ENCODE results near the gene NAT8L. TPM values are rescaled to one million over a fixed set of nuclear protein-coding genes. Genes with fewer than 3 reads are reported as not detected.

NAT8L gene
- total RNA-seq, 2 experiments from 2014 or later = not detected

DNA sequence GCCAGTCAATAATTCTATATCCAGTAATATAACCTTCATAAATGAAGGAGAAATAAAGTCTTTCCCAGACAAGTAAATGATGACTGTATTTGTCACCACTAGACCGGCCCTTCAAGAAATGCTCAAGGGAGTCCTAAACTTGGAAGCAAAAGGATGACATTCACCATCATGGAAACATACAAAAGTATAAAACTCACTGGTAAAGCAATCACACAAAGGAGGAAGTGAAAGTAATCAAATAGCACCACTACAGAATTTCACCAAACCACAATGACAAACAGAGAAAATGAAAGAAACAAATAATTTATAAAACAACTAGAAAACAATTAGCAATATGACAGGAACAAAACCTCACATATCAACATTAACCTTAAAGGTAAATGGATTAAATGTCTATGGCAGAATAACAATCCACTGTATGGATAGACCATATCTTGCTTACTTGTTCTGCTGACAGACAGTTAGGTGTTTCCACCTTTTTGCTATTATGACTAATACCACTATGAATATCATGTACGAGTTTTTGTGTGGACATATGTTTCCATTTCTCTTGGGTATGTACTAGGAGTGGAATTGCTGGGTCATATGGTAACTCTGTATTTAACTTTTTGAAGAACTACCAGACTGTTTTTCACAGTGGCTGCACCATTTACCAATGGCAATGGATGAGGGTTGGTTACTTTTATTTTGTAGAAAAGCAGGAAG, 44.9 kb downstream of the NAT8L start:
- H3K36me3 ChIP-seq (ENCODE audit: insufficient read depth, low read length) = no peaks in the 10 kb centered on the region
- peaks cover 6% of the 10 kb centered on the region for H3K36me3 Mint-ChIP-seq (ENCODE audit: low read depth)
- no peaks in the 10 kb centered on the region for H3K4me1 Mint-ChIP-seq (ENCODE audit: low read depth)
- no peak overlapping the region for H3K4me3 Mint-ChIP-seq
- peaks cover 0 to 2% of the 10 kb centered on the region in 2 experiments for H3K27me3 ChIP-seq (ENCODE audit: control insufficient read depth in 1 of 2, insufficient read depth in 2 of 2, low read length in 2 of 2)
- peaks cover 4% of the 10 kb centered on the region for H3K27me3 Mint-ChIP-seq
- H3K9me3 Mint-ChIP-seq = peaks cover 9% of the 10 kb centered on the region
- no peak for TF ChIP-seq CTCF (IDR thresholded peaks at IDR 0.05)
- DNase-seq = no peak
- H3K27ac Mint-ChIP-seq = no peak overlapping the region
- no peak overlapping the region for H3K4me3 ChIP-seq (ENCODE audit: low read length)
- no peak for ATAC-seq (ENCODE audit: poor library complexity)
- H3K9me3 ChIP-seq (ENCODE audit: control insufficient read depth in 1 of 2, insufficient read depth in 1 of 2, low read length in 2 of 2) = peaks cover 19 to 27% of the 10 kb centered on the region in 2 experiments
- H3K27ac ChIP-seq (ENCODE audit: low read depth in 1 of 2, low read length in 2 of 2) = no peak overlapping the region
- intact Hi-C loops (cut with DNase I, micrococcal nuclease) = loop anchor here in 1 of 2 experiments (5.0 kb wide), 1 partner anchor 632 kb away; no protein-coding TSS in a partner anchor
- H3K4me1 ChIP-seq (ENCODE audit: insufficient read depth, low read length) = no peaks in the 10 kb centered on the region
- ChIA-PET CTCF (no interaction called here), POLR2A (no interaction called here)

DNA sequence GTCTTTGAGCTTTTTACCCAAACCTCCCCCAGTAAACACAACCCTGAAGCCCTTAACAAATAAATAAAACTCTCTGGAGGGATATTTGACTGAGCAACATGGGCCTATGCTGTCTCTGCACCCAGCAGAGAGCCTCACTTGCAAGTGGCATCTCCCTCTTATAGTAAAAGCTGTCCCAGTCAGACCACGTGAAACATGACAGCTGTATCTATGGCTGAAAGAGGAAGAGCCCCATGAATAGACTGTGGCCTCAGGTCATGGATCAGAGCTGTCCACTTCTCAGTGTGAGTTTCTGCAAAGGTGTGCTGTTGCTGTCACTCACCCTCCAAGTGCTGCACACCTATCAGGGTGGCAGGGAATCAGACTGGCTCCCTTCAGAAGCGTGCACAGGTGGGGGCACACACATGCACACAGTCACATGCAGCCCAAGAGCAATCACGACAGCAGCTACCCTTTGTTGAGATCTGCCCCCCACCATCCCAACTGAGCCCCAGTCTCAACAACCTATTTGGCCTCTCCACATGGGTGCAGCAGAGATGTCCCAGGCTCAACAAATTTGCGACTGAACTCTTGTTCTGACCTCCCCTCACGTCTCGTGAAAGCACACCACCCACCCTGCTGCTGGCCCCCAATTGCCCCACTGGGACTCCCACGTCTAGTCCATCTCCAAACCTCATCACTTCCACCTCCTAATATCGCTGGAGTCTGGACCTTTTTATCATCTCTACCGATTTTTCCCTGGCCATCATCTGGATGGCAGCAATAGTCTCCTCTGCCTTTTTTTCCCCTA, 45.6 kb downstream of the NAT8L start:
- Histone ChIP-seq H3K4me1 (ENCODE audit: insufficient read depth, low read length) (no peaks in the 10 kb centered on the region), H3K36me3 (ENCODE audit: insufficient read depth, low read length) (no peaks in the 10 kb centered on the region), H3K27me3 (ENCODE audit: control insufficient read depth in 1 of 2, insufficient read depth in 2 of 2, low read length in 2 of 2) (peaks cover 0 to 2% of the 10 kb centered on the region in 2 experiments), H3K27ac (ENCODE audit: low read depth in 1 of 2, low read length in 2 of 2) (no peak overlapping the region), H3K9me3 (ENCODE audit: control insufficient read depth in 1 of 2, insufficient read depth in 1 of 2, low read length in 2 of 2) (peaks cover 19 to 27% of the 10 kb centered on the region in 2 experiments), H3K4me3 (ENCODE audit: low read length) (no peak overlapping the region)
- peaks cover 6% of the 10 kb centered on the region for H3K36me3 Mint-ChIP-seq (ENCODE audit: low read depth)
- ATAC-seq (ENCODE audit: poor library complexity) (no peak), DNase-seq (no peak)
- CTCF ChIA-PET = no interaction called here
- POLR2A ChIA-PET = no interaction called here
- peaks cover 9% of the 10 kb centered on the region for H3K9me3 Mint-ChIP-seq
- H3K27me3 Mint-ChIP-seq = peaks cover 4% of the 10 kb centered on the region
- intact Hi-C loops (cut with DNase I, micrococcal nuclease) = loop anchor here in 1 of 2 experiments (5.0 kb wide), 1 partner anchor 632 kb away; no protein-coding TSS in a partner anchor
- H3K27ac Mint-ChIP-seq = no peak overlapping the region
- TF ChIP-seq CTCF (IDR thresholded peaks at IDR 0.05) = no peak
- H3K4me1 Mint-ChIP-seq (ENCODE audit: low read depth) = no peaks in the 10 kb centered on the region
- H3K4me3 Mint-ChIP-seq = no peak overlapping the region

DNA sequence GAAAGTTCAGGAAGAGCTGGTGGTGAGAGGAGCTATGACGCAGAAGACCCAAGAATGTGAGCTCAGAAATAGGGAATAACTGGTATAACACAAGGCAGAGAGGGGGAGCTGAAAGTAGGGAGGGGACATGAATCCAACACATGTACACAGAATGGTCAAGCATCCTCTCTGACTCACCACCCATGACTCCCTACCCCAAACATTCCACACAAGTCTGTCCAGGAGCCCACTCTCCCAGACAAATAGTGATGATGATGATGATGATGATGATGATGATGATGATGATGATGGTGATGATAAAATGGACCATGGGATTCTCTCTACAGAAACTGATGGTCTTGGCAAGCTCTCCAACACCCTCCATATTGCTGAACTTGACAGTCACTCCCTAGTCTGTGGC, 46.4 kb downstream of the NAT8L start:
- Histone ChIP-seq H3K4me1 (ENCODE audit: insufficient read depth, low read length) (no peaks in the 10 kb centered on the region), H3K27ac (ENCODE audit: low read depth in 1 of 2, low read length in 2 of 2) (no peak overlapping the region), H3K9me3 (ENCODE audit: control insufficient read depth in 1 of 2, insufficient read depth in 1 of 2, low read length in 2 of 2) (peaks cover 19 to 27% of the 10 kb centered on the region in 2 experiments), H3K27me3 (ENCODE audit: control insufficient read depth in 1 of 2, insufficient read depth in 2 of 2, low read length in 2 of 2) (peaks cover 0 to 2% of the 10 kb centered on the region in 2 experiments), H3K36me3 (ENCODE audit: insufficient read depth, low read length) (no peaks in the 10 kb centered on the region), H3K4me3 (ENCODE audit: low read length) (no peak overlapping the region)
- DNase-seq (no peak), ATAC-seq (ENCODE audit: poor library complexity) (no peak)
- ChIA-PET CTCF (no interaction called here), POLR2A (no interaction called here)
- H3K4me1 Mint-ChIP-seq (ENCODE audit: low read depth) = no peaks in the 10 kb centered on the region
- H3K9me3 Mint-ChIP-seq = peaks cover 9% of the 10 kb centered on the region
- H3K27me3 Mint-ChIP-seq = peaks cover 6% of the 10 kb centered on the region
- no peak overlapping the region for H3K27ac Mint-ChIP-seq
- intact Hi-C loops (cut with DNase I, micrococcal nuclease) = no loop called here
- H3K4me3 Mint-ChIP-seq = no peak overlapping the region
- no peak for TF ChIP-seq CTCF (IDR thresholded peaks at IDR 0.05)
- H3K36me3 Mint-ChIP-seq (ENCODE audit: low read depth) = peaks cover 6% of the 10 kb centered on the region
